CD14-positive monocyte (primary cell): ENCODE measurements around the gene GRIA3. TPM values are rescaled to one million over a fixed set of nuclear protein-coding genes. Genes with fewer than 3 reads are reported as not detected.
"Not testable (repeated sequence)": the region's sequence is repeated elsewhere in the genome, so short reads cannot be mapped to it uniquely, and the experiment has no call there.

Experiments
- DNase-seq, 3 donors: peaks; one replicate each; pipeline ENCODE4 v3.0.0-alpha.2; 2011 to 2022
- H2AFZ ChIP-seq: 2 replicates; pipeline ENCODE4 v1.6.0; 2012; ENCODE audit warnings: mild to moderate bottlenecking, low read depth, low read length, inconsistent platforms; ENCODE audit not compliant: insufficient read depth, poor library complexity, severe bottlenecking
- H3K27ac ChIP-seq, 2 donors: 1 replicate in 1 of 2; 2 replicates in 1 of 2; pipeline ENCODE4 v1.5.1; 2012 to 2013; ENCODE audit warnings: low read length in 2 of 2, control low read depth in 1 of 2, inconsistent platforms in 1 of 2, low read depth in 1 of 2, mild to moderate bottlenecking in 1 of 2
- H3K27me3 ChIP-seq, 2 donors: one replicate each; pipeline versions ENCODE4 v1.6.0 to v1.6.1; 2011 to 2013; ENCODE audit warnings: low read length in 2 of 2; ENCODE audit not compliant: control insufficient read depth in 2 of 2, insufficient read depth in 2 of 2
- H3K36me3 ChIP-seq, 2 donors: replicated peaks in 1 of 2; 1 replicate in 1 of 2; 2 replicates in 1 of 2; pipeline versions ENCODE4 v1.5.1 to v1.6.1; 2012 to 2013; ENCODE audit warnings: low read length in 2 of 2, control low read depth in 1 of 2, inconsistent platforms in 1 of 2, mild to moderate bottlenecking in 1 of 2; ENCODE audit not compliant: insufficient read depth in 2 of 2, control insufficient read depth in 1 of 2
- H3K4me1 ChIP-seq, 2 donors: 1 replicate in 1 of 2; 2 replicates in 1 of 2; pipeline versions ENCODE4 v1.5.1 to v1.6.1; 2012 to 2013; ENCODE audit warnings: low read length in 2 of 2, control low read depth in 1 of 2, inconsistent platforms in 1 of 2, mild to moderate bottlenecking in 1 of 2, moderate library complexity in 1 of 2; ENCODE audit not compliant: insufficient read depth in 2 of 2, control insufficient read depth in 1 of 2
- H3K4me2 ChIP-seq: replicated peaks from 2 replicates; pipeline ENCODE3; 2012; ENCODE audit warnings: low read length, moderate library complexity, mild to moderate bottlenecking; ENCODE audit not compliant: poor library complexity, severe bottlenecking; ENCODE audit errors: extremely low read depth
- H3K4me3 ChIP-seq, 3 experiments: fragments of 200-600 bp in 1 of 3; sonication (generic) in 1 of 3; replicated peaks in 1 of 3; 1 replicate in 2 of 3; 2 replicates in 1 of 3; pipeline ENCODE4 v1.5.1; 2011 to 2013; ENCODE audit warnings: low read length in 3 of 3, mild to moderate bottlenecking in 3 of 3, control low read depth in 2 of 3, low read depth in 2 of 3, inconsistent platforms in 1 of 3, moderate library complexity in 1 of 3
- H3K79me2 ChIP-seq: 2 replicates; pipeline ENCODE4 v1.6.0; 2012; ENCODE audit warnings: mild to moderate bottlenecking, control low read depth, inconsistent platforms, low read length, moderate library complexity; ENCODE audit not compliant: insufficient read depth
- H3K9ac ChIP-seq: 2 replicates; pipeline ENCODE4 v1.6.0; 2017; ENCODE audit warnings: low read length, mild to moderate bottlenecking; ENCODE audit not compliant: insufficient read depth, poor library complexity, severe bottlenecking
- H3K9me3 ChIP-seq, 2 donors: replicated peaks in 1 of 2; 1 replicate in 1 of 2; 2 replicates in 1 of 2; pipeline versions ENCODE4 v1.5.1 to v1.6.1; 2012 to 2013; ENCODE audit warnings: low read length in 2 of 2, control low read depth in 1 of 2; ENCODE audit not compliant: control insufficient read depth in 1 of 2, insufficient read depth in 1 of 2
- H4K20me1 ChIP-seq: 2 replicates; pipeline ENCODE4 v1.6.0; 2012; ENCODE audit warnings: mild to moderate bottlenecking, low read length, control low read depth, moderate library complexity; ENCODE audit not compliant: insufficient read depth
- H3K27ac Mint-ChIP-seq, 7 donors: one replicate each; pipeline ENCODE4 v1.8.0; 2020; ENCODE audit warnings: mild to moderate bottlenecking in 7 of 7, mixed read lengths in 7 of 7, moderate library complexity in 6 of 7, inconsistent platforms in 2 of 7
- H3K27me3 Mint-ChIP-seq, 3 donors: one replicate each; pipeline ENCODE4 v1.8.0; 2021 to 2022; ENCODE audit warnings: low read depth in 3 of 3, mild to moderate bottlenecking in 3 of 3, mixed read lengths in 3 of 3, moderate library complexity in 3 of 3, inconsistent platforms in 1 of 3
- H3K36me3 Mint-ChIP-seq, 2 donors: one replicate each; pipeline ENCODE4 v1.8.0; 2020; ENCODE audit warnings: mixed read lengths in 2 of 2, inconsistent platforms in 1 of 2, mild to moderate bottlenecking in 1 of 2
- H3K4me1 Mint-ChIP-seq: one replicate; pipeline ENCODE4 v1.8.0; 2020; ENCODE audit warnings: mild to moderate bottlenecking, mixed read lengths
- H3K4me3 Mint-ChIP-seq, 2 donors: one replicate each; pipeline ENCODE4 v1.8.0; 2020; ENCODE audit warnings: mild to moderate bottlenecking in 2 of 2, mixed read lengths in 2 of 2, moderate library complexity in 1 of 2
- H3K9me3 Mint-ChIP-seq, 7 donors: one replicate each; pipeline ENCODE4 v1.8.0; 2020 to 2022; ENCODE audit warnings: mixed read lengths in 7 of 7, mild to moderate bottlenecking in 6 of 7, moderate library complexity in 6 of 7, inconsistent platforms in 2 of 7
- CTCF ChIP-seq: fragments of 200-600 bp; IDR thresholded peaks from one replicate; pipeline ENCODE4 v1.8.0; 2022; ENCODE audit warnings: antibody characterized with exemption, mild to moderate bottlenecking
- WGBS: methylation state at CpG from one replicate; pipeline ENCODE4 v1.1.5; 2013; ENCODE audit warnings: missing lambda C conversion rate; ENCODE audit not compliant: insufficient coverage; 5-methylcytosine and 5-hydroxymethylcytosine counted together
- intact Hi-C, 2 donors: fragments of 100-400 bp; cut with micrococcal nuclease; formaldehyde crosslinking; loops; one replicate each; pipeline versions ENCODE4 v1.15.0 to v1.15.1; 2023
- polyA plus RNA-seq, 3 donors: library from polyadenylated mRNA; depleted of rRNA in 1 of 3; unstranded in 2 of 3; stranded (reverse) in 1 of 3; fragments of 300-500 nt in 2 of 3; fragments of >200 nt in 1 of 3; fragmentation: Illumina TruSeq in 2 of 3; gene quantifications; 1 replicate in 2 of 3; 2 replicates in 1 of 3; pipeline ENCODE4 v1.2.3, GENCODE V29; 2012 to 2021

The GRIA3 gene
- polyA plus RNA-seq, 3 donors: not detected

- H3K27ac ChIP-seq: no peak overlapping the region
Observed at GRCh38 chrX:123513585-123514278, 329.7 kb downstream of the GRIA3 start.

GRCh38 chrX:123514279-123514640 is 330.2 kb downstream of the GRIA3 start:
- H3K9me3 ChIP-seq: peaks cover 6 to 10% of the 10 kb centered on the region in 2 donors
- H3K27me3 Mint-ChIP-seq, intact Hi-C loops, H2AFZ ChIP-seq, H3K36me3 Mint-ChIP-seq, H3K27ac ChIP-seq, H3K4me2 ChIP-seq, H3K79me2 ChIP-seq, H3K9ac ChIP-seq, H3K4me3 ChIP-seq, H3K4me1 ChIP-seq, H3K4me1 Mint-ChIP-seq, H3K36me3 ChIP-seq, H4K20me1 ChIP-seq, DNase-seq, H3K27me3 ChIP-seq, H3K4me3 Mint-ChIP-seq: not testable (repeated sequence)
- WGBS: no CpG with 5 or more reads among the region's 26 CpGs
- Mint-ChIP-seq H3K9me3 (peaks cover 8 to 20% (median 12%) of the 10 kb centered on the region in 7 donors), H3K27ac (peak overlapping the region in 1 of 7 donors; percentile 31)

More at GRCh38 chrX:123513585-123514278, 329.7 kb downstream of the GRIA3 start:
- Mint-ChIP-seq H3K4me1 (no peaks in the 10 kb centered on the region), H3K27me3 (peaks cover 0 to 2% (median 0%) of the 10 kb centered on the region in 3 donors), H3K4me3 (no peak overlapping the region), H3K9me3 (peaks cover 8 to 20% (median 12%) of the 10 kb centered on the region in 7 donors), H3K27ac (no peak overlapping the region), H3K36me3 (no peaks in the 10 kb centered on the region)
- WGBS: 70% methylated on average over 2 of the region's 6 CpGs
- DNase-seq: no peak
- Histone ChIP-seq H3K36me3 (no peaks in the 10 kb centered on the region), H3K9ac (no peak overlapping the region), H3K27me3 (no peaks in the 10 kb centered on the region), H3K79me2 (no peaks in the 10 kb centered on the region), H2AFZ (no peak overlapping the region), H3K9me3 (peaks cover 6 to 10% of the 10 kb centered on the region in 2 donors), H4K20me1 (no peaks in the 10 kb centered on the region), H3K4me1 (no peaks in the 10 kb centered on the region), H3K4me3 (no peak overlapping the region), H3K4me2 (no peak overlapping the region)
- TF ChIP-seq CTCF: no peak
- intact Hi-C loops: no loop called here
